ENCODE measurements around the gene BCLAF3. TPM values are rescaled to one million over a fixed set of nuclear protein-coding genes. Genes with fewer than 3 reads are reported as not detected.

BCLAF3 gene
- total RNA-seq, 3 donors from 2014 or later = 18.1 to 28.5 (median 20.0) TPM

DNA sequence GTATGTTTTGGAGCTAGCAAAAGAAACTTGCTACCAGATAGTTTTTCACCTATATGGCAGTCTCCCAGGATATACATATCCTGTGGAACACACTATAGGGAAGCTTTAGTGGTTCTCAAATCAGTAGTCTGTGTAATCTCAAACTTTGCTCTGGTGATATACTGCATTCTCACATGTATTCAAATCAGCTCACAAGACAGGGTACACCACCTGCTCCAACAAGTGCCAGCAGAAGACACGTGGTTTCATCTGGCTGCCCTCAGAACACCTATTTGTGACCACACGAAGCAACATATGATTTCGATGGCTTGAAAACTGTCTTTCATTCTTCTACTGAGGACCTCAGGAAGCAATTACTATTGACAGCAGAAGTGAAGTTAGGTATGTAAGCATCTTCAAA, 37.7 kb downstream of the BCLAF3 start:
- Histone ChIP-seq H3K36me3 (ENCODE audit: low read depth) (no peaks in the 10 kb centered on the region), H3K9me3 (no peaks in the 10 kb centered on the region), H3K4me1 (ENCODE audit: low read depth) (no peaks in the 10 kb centered on the region), H3K4me3 (no peak overlapping the region)
- intact Hi-C loops (cut with DNase I, micrococcal nuclease) = no loop called here
- no peak for ATAC-seq
- DNase-seq = no peak
- no peak for TF ChIP-seq CTCF (IDR thresholded peaks at IDR 0.05)

DNA sequence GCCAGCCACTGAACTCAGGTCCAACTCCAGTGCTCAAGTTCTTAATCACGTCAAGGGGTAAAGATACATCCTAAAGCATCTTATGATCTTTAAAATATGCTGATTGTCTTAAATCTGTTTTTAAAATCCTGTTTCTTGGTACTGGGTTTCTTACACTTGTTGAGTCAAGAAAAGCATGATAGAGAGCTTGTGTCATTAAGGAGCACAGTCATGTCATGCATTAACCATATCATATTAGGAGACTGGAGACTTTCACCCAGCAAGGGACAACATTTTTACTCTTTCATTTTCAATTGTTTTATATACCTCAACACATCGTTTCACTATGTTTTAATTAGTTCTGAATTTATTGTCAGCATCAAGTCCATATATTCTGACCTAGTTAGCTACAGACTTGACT, 41.5 kb downstream of the BCLAF3 start:
- no peaks in the 10 kb centered on the region for H3K4me1 ChIP-seq (ENCODE audit: low read depth)
- DNase-seq = no peak
- intact Hi-C loops (cut with DNase I, micrococcal nuclease) = no loop called here
- H3K9me3 ChIP-seq = no peaks in the 10 kb centered on the region
- H3K36me3 ChIP-seq (ENCODE audit: low read depth) = no peaks in the 10 kb centered on the region
- TF ChIP-seq CTCF (IDR thresholded peaks at IDR 0.05) = no peak
- no peak overlapping the region for H3K4me3 ChIP-seq
- ATAC-seq = no peak

DNA sequence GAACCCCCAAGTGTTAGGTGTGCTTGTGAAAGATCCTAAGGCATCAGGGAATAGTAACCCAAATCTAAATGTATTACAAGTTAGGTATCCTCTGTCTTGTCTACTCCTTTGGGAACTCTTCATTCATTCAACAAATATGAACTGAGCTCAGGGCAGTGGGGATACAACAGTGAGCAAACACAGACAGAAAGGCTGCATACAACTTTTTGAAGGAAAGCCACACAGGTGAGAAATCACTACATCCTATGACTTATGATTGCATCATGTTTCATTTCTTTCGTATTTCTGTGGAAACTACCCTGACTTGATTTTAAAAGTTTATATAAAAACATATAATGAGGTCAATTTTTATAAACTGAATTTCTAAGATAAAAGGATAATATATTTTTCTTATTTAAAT, 43.2 kb downstream of the BCLAF3 start:
- no peak for TF ChIP-seq CTCF (IDR thresholded peaks at IDR 0.05)
- H3K9me3 ChIP-seq = no peaks in the 10 kb centered on the region
- intact Hi-C loops (cut with DNase I, micrococcal nuclease) = no loop called here
- H3K4me1 ChIP-seq (ENCODE audit: low read depth) = no peaks in the 10 kb centered on the region
- DNase-seq (no peak), ATAC-seq (no peak)
- H3K4me3 ChIP-seq = no peak overlapping the region
- H3K36me3 ChIP-seq (ENCODE audit: low read depth) = no peaks in the 10 kb centered on the region

Small RNA genes within 50 kb of the gene (microRNA-seq; reads per million reads assigned to microRNA genes)
- gene MIR23C = 34.0 reads per million, percentile 50 among the genes with 10 or more reads in this experiment

Other genes with a start within 250 kb of the BCLAF3 start
- gene SH3KBP1, start 103.5 kb downstream of the BCLAF3 start, total RNA-seq = 10 to 100 TPM; 31.5 to 97.2 (median 47.3) TPM
- gene MAP7D2, start 125.8 kb upstream of the BCLAF3 start, total RNA-seq = 1 to 10 TPM; 1.2 to 1.7 (median 1.5) TPM
- 10 to 100 TPM; 42.2 to 78.0 (median 69.0) TPM for gene EIF1AX, start 150.8 kb upstream of the BCLAF3 start, total RNA-seq

All from mucosa of descending colon (tissue), 3 donors.